ENCODE results near the gene PACRG. TPM values are rescaled to one million over a fixed set of nuclear protein-coding genes. Genes with fewer than 3 reads are reported as not detected.

Gene PACRG
- total and polyA plus RNA-seq, 2 of the 4 experiments (the other 2 are of a cell fraction): not detected

Small RNA genes lying within 50 kb of the gene (microRNA-seq; reads per million reads assigned to microRNA genes)
- gene AL031121.1 (ENCODE audit: insufficient read depth, insufficient read length): not detected
- not detected for gene AL590286.1 (ENCODE audit: insufficient read depth, insufficient read length)

Small RNA genes lying within 50 kb of the gene (small RNA-seq; reads per million reads assigned to genes)
- gene AL031121.1 (0 reads per million in 5 experiments), gene AL590286.1 (0 reads per million in 5 experiments)

Other genes starting within 250 kb of the PACRG start
- gene PRKN, start 208 bp upstream of the PACRG start, total RNA-seq (2012; rRNA removed): 0.18 and 0.28 TPM in 2 replicates
- gene PRKN, start 208 bp upstream of the PACRG start, polyA plus RNA-seq (2012; rRNA removed): 0.09 and 0.15 TPM in 2 replicates